Smooth muscle cell of the brain vasculature (primary cell): ENCODE measurements around the gene DOCK4.

Experiments
- DNase-seq: peaks from one replicate; pipeline ENCODE4 v3.0.0-alpha.2; 2012; ENCODE audit warnings: low read depth, low spot score

Gene DOCK4

DNA sequence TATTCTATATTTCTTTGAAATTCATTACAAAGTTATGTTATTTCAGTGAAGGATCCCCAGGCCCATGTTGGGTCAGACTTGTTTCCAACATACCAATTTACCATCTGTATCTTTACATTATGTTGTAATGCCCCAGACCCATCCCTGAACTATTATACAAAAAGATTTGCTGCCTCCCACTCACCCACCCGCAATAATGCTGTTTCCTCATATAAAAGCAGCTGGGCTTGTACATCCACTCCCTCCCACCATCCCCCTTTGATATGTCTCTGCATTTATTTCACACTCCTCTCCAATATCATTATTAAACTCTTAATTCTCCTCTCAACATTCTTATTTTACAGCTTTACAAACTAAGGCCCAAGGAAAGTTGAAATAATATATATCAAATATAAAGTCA lies 153.7 kb downstream of the DOCK4 start:
- no peak for DNase-seq

DNA sequence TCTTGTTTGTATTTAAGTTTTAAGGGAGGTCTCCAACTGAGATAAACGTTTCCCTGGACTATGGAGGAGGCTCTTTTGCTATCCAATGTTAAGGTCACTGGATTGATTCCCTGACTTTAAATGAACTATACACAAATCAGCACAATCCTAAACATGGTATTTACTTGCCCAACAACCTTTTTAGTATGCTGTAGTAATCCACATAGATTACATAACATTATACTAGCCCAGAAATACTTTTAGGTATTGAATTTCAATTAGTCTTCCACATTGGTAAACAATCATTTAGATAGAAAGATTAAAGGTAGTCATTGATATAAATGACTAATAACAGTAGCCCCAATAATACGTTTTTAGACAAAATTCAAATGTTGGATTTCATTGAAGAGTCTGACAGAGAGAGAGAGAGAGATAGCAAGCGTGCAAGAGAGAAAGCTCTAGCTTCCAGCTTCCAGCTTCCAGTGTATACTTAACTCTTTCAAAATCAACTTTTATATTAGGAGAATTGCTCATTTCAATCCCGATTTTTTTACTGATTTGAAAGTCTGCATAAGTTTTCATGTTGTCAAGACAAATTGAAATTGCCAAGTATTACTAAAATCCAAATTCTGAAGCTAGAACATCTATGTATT lies 155.8 kb downstream of the DOCK4 start:
- DNase-seq = no peak

DNA sequence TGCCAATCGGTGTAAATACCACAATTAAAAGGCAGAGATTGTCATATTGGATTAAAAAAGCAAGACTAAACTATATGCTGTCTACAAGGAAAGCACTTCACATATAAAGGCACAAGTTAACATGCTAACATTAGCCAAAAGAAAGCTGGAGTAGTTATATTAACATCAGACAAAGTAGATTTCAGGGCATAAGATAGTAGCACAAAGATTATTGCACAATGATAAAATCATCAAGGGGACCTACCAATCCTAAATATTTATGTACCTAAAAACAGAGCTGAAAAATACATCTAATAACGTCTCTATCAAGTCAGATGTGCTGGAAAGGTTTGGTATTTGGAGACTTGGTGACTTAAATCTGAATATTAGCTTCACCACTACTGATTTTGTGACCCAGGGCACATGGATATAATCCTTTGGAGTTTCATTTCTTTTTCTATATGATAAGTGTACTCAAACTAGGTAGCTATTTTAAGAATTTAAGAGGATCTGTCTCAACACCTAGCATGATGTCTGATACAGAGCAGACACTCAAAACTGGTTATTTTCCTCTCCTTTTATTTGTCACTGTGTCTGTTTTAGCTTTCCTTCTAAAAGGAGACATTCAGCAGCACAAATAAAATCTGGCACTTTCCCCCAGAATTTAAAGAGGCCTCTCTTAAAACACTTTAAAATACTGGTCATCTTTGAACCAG lies 156.5 kb downstream of the DOCK4 start:
- no peak for DNase-seq

DNA sequence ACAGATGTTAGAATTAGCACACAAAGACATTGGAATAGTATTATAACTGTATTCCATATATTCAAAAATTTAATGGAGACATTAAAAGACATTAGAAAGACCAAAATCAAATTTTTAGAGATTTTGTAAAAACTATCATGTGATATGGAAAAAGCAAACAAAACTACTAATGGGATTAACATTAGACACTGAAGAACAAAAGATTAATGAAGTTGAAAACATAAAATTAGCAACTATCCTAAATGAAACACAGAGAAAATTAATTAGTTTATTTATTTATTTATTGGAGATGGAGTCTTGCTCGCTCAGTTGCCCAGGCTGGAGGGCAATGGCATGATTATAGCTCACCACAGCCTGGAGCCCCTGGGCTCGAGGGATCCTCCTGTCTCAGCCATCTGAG lies 158.8 kb downstream of the DOCK4 start:
- DNase-seq = no peak

DNA sequence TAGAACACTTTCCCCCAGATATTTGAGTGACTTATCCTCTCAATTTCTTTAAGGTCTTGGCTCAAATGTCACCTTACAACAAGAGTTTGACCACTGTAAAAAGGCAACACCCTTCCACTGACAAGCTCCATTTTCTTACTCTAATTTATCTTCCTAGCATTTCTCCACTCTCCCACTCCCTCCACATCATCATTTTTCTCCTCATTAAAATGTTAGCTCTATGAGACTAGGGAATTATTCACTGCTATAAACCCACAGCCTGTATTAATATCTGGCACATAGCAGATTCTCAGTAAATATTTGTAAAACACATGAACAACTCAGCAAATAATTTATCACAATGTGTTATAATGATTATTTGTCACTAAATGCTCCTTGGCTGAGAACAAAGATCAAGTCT lies 161.0 kb downstream of the DOCK4 start:
- DNase-seq = no peak

DNA sequence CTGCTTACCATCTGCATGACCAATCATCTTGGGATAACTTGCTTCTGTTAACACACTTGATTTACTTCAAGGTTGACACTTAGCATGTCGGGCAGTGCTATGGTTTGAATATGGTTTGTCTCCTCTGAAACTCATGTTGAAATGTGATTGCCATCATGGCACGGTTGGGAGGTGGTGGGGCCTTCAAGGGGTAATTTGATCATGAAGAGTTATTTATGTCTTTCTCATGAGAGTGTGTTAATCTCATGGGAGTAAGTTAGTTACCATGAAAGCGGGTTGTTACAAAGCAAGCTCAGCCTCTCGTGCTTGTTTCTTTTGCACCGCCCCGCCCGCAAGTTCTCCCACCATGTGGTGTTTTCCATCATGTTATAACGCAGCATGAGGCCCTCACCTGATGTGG lies 163.6 kb downstream of the DOCK4 start:
- no peak for DNase-seq

DNA sequence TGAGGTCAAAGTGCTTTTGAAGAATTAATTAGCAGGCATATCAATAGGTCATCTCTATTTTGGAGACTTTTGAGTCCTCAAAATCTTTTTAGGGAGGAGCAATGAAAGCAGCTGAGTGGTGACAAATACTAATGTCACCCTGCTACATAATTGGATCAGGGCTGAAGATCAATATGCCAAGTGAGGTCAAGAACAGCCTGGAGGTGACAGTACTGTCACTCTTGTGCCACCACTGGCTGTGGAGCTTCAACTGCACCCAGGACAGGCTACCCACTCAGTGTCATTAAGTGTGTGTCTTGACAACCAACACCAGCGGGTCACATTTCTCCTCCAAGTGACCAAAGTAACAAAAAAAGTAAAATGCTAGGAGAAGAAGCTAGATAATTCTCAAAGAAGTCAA lies 167.8 kb downstream of the DOCK4 start:
- DNase-seq = no peak

DNA sequence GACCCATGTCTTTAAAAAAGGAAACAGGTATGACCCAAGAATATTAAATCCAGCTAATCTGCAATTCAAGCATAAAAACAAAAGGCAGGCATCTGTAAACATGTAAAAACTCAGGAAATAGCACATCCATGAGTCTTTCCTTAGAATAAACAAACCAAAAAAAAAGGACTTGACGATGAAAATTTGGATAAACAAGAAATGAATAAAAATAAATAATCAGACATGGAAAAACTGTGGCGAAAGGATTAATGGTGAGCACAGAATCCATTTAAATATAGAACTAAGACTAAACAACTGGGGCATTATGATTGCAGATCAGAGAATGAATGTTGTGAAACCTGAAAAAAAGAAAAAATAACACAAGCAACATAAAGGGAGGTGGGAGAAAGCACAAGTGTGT lies 170.1 kb downstream of the DOCK4 start:
- no peak for DNase-seq

DNA sequence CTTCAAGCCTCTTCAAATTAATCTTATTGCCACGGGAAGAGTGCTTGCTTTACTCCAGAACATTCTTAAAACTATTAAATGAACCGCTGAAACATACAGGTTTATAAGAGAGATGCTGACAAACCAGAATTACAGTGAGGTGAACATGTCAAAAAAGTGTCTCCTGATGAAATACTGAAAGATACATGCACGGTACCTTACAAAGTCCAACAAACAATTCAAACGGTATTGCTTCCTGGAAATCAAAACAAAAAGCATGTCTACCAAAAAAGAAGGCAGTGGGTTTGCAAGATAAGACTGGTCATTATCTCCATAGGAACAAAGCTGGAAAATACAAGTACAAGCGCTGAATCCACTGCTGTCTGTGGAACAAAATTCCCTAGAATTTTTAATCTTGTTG lies 174.5 kb downstream of the DOCK4 start:
- no peak for DNase-seq

DNA sequence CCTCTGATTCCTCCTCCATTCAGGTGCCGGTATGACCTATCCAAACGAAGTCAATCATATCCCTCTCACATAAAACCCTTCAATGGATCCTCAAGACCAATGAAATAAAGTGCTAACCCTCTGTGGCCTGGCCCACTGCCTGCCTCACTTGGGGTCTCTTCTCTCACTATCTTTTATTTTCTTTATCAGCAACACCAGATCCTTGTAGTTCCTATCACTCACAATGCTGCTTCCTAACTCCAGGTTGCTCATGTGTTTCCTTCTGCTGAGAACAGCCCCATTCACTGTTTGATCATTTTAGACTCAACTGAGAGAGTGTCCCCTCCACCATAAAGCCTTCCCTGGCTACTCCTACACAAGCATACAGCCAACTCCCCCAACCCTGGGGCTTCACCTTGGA lies 180.6 kb downstream of the DOCK4 start:
- no peak for DNase-seq

DNA sequence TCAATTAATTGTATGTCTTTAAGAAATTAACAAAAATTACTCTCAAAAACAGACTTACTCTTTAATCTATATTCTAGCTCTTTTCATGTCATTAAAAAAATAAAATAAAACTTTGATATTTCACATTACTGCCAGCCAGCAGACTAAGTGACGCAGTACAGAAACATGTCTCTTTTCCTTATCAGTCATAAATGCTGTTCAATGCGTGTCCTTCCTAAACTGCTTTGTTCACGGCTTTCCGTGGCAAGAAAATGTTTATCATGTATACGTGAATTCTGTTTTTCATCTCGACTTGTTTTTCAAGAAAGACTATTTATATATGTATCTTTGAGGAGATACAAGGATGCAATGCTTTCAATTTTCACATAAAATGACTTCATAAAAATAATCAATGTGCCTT lies 182.4 kb downstream of the DOCK4 start:
- DNase-seq = no peak

DNA sequence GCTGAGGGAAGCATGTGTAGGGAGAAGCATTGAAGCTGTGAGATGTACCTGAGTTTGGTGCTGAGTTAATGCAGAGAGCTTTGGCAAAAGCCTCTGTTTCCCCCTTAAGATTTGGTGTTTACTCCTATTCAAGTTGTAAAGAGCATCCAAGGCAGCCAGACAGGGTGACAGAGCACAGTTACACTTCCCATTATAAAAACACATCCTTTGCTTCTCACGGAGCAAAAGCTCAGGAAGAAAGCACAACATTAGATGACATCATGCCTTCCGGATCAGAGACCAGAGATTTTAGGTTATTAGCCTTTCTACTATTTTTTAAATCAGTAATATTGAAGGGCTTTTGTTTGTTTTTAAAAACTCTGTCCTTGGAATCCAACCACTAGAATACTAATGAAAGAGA lies 182.9 kb downstream of the DOCK4 start:
- DNase-seq = peak; percentile 13

DNA sequence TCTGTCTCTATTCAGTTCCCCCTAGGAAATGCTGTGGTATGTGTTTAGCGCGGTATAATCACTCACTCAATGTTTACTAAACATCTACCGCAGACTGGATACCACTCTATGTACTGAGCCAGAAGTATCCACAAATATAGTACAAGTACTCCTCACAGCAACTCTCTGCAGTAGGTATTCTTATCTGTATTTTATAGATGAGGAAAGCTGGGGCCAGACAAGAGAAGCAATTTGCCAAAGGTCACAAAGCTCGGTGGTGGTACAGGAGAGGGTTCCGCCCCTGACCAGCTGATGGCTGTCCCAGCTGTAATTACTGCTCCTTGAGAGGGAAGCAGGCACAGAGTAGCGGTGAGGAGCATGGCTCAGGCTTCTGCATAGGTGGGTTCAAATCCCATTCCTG lies 184.1 kb downstream of the DOCK4 start:
- DNase-seq = no peak

DNA sequence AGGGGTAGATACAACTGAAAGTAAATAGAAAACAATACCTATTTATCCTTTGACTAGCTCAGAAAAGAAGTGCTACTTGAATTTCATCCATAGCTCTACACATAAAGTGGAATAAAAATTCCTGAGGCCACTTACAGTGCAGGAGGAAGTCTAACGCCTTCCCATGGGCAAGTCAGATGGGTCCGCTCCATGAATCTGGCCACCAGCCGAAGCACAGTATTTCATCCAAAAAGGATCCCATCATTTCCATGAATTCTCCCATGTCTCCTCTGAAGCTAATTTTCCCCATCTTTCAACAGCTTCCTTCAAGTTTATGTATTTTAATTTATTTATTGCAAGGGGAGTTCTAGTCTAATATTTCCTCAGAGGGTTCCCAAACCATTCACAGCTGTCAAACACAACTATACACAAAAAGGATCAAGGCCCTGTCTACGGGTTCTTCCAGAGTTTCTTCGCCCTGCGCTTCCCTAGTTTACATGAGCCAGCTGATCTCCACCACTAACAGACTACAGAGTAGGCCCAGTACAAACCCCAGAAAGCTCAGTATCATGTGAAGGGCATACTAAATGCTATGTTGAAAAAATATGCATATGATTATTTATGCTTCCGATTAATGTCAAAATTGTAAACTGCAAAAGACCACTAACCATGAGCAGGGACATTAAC lies 184.7 kb downstream of the DOCK4 start:
- no peak for DNase-seq

DNA sequence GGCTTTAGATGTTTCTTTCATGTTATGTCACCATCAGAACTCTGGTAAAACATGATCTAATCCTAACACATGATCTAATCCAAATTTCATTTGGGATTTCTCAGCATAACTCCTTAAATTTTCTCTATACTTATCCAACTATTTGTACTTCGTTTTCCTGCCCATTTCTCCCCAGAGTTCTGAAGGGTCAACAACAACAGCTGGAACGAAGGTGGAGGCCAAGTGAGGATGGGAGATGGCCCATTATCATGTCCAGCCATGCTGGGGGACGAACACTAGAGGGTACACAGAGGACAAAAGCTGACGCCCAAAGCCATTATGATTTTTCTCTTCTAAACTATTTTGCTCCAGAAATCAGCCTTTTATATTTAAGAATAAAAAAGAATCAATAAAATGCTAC lies 185.4 kb downstream of the DOCK4 start:
- DNase-seq = no peak

DNA sequence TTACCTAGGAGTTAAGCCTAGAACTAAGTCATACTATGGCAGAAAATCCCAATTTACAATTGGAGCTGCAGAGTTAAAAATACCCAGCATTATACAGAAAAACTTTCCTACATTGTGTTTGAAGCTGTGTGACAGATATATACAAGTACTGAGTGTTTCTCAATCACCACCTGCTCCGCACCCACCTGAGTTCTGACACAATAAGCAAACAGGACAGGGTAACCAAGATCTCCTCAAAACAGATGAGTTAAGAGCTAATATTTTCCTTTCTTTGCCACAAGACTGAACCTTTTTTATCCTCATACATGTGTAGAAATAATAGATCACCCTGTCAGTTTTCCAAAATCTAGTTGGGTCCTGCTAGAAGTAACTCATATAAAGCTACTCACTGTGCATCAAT lies 186.3 kb downstream of the DOCK4 start:
- DNase-seq = no peak

DNA sequence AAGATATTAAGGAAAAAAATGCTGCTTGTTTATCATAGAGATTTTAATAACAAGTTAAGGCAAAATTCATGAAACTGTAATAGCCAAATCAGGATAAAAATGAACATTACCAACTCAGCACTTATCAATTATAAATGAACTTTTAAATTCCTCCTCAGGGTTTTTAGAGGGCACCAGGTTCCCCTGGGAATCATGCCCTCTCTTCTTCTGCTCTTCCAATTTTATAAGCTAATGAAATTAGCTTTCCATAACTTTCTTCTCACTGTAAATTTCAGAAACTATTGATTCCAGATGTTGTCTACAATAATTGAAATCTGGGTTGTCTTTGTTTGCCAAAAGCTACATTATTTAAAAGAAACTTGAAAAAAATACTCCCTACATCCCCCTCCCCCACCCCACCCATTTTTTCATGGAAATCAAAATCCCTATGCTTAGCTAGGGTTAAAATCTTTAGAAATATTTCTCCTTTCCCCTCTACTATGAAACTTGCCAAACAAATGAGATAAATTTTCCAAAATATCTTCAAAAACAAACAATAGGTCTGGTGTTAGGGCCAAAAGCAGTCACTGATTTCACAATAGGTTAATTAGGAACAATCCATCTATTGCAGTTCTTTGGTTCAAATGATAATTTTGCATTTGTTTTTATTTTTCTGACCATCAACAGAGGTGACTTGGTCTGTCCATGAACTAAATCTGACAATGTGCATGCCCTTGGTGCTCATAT lies 187.7 kb downstream of the DOCK4 start:
- no peak for DNase-seq

DNA sequence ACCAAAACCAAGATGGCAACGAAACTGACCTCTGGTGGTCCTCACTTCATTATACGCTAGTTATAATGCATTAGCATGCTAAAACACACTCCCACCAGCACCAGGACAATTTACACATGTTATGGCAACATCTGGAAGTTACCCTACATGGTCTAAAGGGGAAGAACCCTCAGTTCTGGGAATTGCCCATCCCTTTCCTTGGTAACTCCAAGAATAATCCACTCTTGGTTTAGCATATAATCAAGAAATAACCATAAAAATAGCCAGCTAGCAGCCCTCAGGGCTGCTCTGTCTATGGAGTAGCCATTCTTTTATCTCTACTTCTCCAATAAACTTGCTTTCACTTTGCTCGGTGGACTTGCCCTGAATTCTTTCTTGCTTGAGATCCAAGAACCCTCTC lies 191.1 kb downstream of the DOCK4 start:
- DNase-seq = no peak

DNA sequence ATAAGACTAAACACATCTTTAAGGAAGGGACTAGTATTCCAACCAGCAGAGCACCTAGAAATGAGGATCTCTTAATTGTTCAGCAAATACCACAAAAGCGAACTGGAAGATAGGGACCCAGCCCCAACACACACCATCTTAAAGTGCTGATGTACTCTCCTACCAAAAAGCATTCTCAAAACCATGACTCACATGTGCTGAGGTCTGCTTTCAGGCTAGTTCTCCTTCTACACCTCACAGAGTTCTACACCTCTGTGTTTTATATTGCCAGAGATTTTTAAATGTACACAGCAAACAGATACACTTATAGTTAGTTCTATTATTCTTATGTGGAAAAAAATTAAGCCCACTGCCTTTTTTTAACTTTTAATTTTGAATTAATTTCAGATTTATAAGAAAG lies 191.9 kb downstream of the DOCK4 start:
- DNase-seq = no peak

DNA sequence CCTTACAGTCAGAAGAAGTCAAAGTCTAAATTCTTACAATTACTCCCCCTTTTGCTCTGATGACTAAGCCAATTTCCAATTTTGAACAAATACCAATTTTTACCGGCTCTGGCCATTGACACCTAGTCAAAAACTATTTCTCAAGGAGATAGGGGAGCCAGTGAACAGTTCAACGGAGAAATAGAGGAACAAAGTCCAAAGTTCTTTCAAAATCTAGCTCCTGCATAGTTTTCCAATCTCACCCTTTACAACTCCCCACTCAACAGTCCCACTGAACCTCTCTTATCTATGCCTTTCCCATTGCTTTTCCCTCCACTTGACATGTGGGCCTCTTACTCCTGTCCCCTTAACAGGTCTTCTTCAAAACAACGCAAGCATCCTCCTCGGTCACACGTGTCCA lies 192.9 kb downstream of the DOCK4 start:
- no peak for DNase-seq

DNA sequence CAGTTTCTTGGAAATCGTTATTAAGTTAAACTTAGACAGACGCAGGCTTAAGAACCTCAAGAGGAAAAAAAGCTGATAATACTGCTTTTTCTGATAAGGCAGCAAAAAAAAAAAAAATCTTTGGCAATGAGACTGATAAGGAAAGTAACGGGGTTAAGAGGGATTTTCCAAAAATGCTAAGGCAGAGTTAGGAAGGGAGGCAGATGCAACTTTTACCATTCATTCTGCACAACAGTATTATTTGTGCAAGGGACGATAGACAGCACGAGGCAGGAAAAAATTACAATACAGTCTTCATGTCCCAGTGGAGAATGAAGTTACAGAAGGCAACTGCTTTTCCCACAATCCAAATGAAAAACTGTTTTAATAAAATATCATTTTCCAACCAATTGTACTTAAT lies 194.0 kb downstream of the DOCK4 start:
- no peak for DNase-seq

DNA sequence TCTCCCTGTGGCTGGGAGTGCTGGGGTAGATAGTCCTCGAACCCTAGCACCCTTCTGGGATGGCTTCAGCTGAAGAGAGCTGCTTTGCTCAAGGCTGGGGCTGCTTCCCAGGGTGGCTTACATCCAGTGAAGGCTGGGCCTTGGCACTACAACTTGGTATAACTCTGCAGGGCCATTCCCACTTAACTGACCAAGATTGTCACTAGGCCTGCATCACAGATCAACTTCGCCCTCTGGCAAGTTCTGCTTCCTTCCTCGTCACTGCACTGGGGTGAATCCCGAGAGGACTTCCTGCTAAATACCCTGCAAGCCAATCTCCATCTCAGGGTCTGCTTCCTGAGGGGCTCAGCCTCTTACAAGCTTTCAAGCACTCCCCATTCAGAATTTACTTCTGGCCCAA lies 195.2 kb downstream of the DOCK4 start:
- DNase-seq = no peak

DNA sequence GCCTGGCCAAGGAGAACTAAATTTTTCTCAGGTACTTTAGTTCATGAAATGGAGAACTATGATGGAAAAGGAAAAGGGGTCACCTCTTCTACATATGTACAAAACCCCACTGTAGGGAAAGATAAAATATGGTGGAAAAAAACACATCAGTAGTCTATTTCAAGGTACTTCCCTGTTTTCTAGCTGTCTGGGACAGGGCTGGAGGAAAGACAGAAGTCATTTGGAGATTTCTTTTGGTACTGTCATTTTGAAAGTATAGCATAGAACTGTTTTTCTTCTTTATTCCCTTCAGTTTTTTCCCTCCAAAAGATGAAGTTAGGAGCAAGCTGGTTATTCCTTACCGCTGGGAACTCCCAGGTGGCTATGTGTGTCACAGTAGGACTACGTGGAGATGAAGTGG lies 196.1 kb downstream of the DOCK4 start:
- DNase-seq = no peak
